ENCODE measurements around the gene SIPA1L3.

The SIPA1L3 gene

DNA sequence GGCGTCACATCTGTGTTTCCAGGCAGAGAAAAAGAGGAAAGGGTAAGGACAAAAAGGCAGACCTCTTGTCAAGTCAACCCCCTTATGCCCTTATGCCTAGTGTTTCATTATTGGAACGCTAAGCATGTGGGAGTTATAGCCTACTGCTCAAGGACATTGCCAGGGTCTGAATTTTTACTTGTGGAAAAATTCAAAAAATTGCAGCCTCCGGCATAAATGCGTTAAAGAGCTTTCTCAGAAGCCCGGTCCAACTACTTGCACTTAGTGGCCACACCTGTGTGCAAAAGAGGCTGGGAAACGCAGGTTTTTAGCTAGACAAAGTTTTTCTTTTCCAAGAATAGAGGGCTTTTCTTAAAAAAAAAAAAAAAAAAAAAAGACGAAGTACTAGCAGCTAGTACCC is 177.2 kb downstream of the SIPA1L3 start:
- Histone ChIP-seq H3K9me3 (no peaks in the 10 kb centered on the region), H3K27ac (no peak overlapping the region), H3K4me1 (ENCODE audit: control insufficient read depth in 1 of 2, insufficient read depth in 1 of 2, low read depth in 1 of 2, low read length in 1 of 2) (no peaks in the 10 kb centered on the region), H3K4me3 (ENCODE audit: low read depth in 1 of 2, low read length in 1 of 2) (no peak overlapping the region), H3K36me3 (peaks cover 32% of the 10 kb centered on the region), H3K27me3 (no peaks in the 10 kb centered on the region)
- TF ChIP-seq, protein P1, sequence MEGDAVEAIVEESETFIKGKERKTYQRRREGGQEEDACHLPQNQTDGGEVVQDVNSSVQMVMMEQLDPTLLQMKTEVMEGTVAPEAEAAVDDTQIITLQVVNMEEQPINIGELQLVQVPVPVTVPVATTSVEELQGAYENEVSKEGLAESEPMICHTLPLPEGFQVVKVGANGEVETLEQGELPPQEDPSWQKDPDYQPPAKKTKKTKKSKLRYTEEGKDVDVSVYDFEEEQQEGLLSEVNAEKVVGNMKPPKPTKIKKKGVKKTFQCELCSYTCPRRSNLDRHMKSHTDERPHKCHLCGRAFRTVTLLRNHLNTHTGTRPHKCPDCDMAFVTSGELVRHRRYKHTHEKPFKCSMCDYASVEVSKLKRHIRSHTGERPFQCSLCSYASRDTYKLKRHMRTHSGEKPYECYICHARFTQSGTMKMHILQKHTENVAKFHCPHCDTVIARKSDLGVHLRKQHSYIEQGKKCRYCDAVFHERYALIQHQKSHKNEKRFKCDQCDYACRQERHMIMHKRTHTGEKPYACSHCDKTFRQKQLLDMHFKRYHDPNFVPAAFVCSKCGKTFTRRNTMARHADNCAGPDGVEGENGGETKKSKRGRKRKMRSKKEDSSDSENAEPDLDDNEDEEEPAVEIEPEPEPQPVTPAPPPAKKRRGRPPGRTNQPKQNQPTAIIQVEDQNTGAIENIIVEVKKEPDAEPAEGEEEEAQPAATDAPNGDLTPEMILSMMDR (IDR thresholded peaks at IDR 0.05): no peak

DNA sequence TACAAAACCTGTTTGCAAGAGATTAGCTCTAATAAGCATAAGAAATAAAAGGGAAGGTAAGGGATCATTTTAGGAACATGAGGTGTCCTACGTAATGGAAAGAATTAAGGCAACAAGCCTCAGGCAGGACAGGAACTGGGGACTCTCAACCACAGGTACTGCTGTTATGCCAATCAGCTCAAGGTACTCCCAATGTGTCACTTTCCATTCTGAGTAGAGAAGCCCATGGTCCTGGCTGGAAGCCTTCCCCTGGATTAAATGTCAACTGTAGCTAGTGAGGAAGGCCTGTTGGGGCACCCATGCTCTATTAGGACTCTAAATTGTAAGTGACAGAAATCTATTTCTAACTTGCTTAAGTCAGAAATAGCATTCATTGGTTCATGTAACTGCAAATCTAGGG is 182.4 kb downstream of the SIPA1L3 start:
- H3K4me3 ChIP-seq (ENCODE audit: low read depth in 1 of 2, low read length in 1 of 2): no peak overlapping the region
- TF ChIP-seq, protein P1 (IDR thresholded peaks at IDR 0.05): no peak

DNA sequence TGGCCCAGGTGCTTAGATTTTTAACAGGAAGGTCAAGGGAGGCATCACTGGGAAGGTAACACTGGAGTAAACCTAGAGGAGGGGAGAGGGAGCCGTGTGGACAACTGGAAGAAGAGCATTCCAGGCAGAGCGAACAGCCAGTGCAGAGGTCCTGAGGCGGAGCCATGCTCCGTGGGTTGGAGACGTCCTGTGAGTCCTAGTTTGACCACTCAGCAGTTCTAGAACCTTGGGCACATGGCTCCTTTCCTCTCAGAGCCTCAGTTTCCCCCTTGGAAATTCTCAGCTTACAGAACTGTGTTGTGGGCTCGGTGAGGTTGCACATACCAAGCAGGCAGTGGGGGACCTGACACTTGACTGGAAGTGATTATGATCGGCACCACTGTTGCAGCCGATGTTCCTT is 186.1 kb downstream of the SIPA1L3 start:
- no peak overlapping the region for H3K27ac ChIP-seq
- H3K27me3 ChIP-seq: no peaks in the 10 kb centered on the region
- H3K4me3 ChIP-seq (ENCODE audit: low read depth in 1 of 2, low read length in 1 of 2): no peak overlapping the region
- no peaks in the 10 kb centered on the region for H3K9me3 ChIP-seq
- peaks cover 21% of the 10 kb centered on the region for H3K36me3 ChIP-seq
- TF ChIP-seq, protein P1 (IDR thresholded peaks at IDR 0.05): no peak
- H3K4me1 ChIP-seq (ENCODE audit: control insufficient read depth in 1 of 2, insufficient read depth in 1 of 2, low read depth in 1 of 2, low read length in 1 of 2): no peaks in the 10 kb centered on the region

More for the DNA sequence above, 182.4 kb downstream of the SIPA1L3 start:
- Histone ChIP-seq H3K36me3 (peaks cover 21% of the 10 kb centered on the region), H3K9me3 (no peaks in the 10 kb centered on the region), H3K27me3 (no peaks in the 10 kb centered on the region), H3K27ac (no peak overlapping the region), H3K4me1 (ENCODE audit: control insufficient read depth in 1 of 2, insufficient read depth in 1 of 2, low read depth in 1 of 2, low read length in 1 of 2) (no peaks in the 10 kb centered on the region)

DNA sequence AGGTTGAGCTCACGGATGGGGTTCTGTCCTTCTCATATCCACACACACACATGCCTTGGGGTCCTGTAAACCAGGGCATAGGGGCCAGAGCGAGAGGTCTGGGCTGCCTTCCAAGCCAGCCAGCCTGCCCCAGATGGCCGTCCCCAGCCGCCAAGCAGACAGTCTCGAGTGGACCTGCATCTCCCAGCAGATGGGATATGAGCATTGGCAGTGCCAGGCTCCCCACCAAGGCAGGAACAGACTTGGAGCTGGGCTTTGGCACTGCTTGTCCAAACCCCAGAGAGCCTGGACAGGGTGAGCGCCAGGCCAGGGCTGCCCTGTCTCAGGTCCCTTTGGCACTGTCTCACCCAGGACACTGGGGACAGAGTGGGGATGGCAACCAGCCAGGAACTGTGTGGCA is 186.6 kb downstream of the SIPA1L3 start:
- no peaks in the 10 kb centered on the region for H3K27me3 ChIP-seq
- H3K27ac ChIP-seq: no peak overlapping the region
- peaks cover 18% of the 10 kb centered on the region for H3K36me3 ChIP-seq
- no peaks in the 10 kb centered on the region for H3K4me1 ChIP-seq (ENCODE audit: control insufficient read depth in 1 of 2, insufficient read depth in 1 of 2, low read depth in 1 of 2, low read length in 1 of 2)
- H3K9me3 ChIP-seq: no peaks in the 10 kb centered on the region
- no peak overlapping the region for H3K4me3 ChIP-seq (ENCODE audit: low read depth in 1 of 2, low read length in 1 of 2)
- TF ChIP-seq, protein P1 (IDR thresholded peaks at IDR 0.05): no peak

DNA sequence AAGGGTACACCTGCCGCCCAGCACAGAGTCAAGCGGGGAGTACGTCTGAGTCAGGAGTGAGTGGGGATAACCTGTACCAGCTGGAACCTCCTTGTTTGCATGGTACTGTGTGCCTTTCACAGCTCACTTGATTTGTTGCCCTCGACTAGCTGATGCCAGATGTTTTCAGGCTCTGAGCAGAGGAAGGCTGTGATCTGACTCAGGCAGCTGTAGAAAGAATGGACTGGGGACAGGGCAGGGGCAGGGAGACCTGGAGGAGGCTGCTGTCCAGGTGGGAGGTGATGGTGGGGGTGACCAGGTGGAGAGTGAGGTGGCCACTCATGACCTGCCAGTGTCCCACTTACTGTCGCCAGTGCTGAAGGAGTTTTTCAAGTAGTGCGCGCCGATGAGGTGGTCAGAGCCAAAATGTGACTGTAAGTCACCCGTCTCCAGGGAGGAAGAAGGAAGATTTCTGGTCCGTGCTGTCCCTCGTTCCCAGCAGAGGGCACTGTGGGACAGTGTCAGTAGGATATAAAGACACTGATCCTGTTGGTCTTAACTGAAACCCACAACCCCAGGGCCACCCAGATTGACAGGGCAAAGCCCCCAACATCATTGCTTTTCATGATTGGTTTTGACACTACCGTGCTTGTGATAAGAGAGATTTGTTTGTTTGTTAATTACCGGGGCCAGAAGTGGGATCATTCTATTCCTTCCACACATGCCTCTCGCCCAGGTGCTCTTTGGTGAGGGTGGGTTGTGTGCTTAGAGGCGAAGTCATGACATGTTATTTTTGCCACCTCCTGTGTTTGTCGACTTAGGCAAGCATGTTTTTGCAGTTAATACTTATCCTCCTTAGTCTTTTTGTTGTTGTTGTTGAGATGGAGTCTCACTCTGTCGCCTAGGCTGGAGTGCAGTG is 188.7 kb downstream of the SIPA1L3 start:
- TF ChIP-seq, protein P1 (IDR thresholded peaks at IDR 0.05): peak; percentile 25
- Histone ChIP-seq H3K27me3 (no peaks in the 10 kb centered on the region), H3K27ac (no peak overlapping the region), H3K4me3 (ENCODE audit: low read depth in 1 of 2, low read length in 1 of 2) (no peak overlapping the region), H3K36me3 (peaks cover 20% of the 10 kb centered on the region), H3K9me3 (no peaks in the 10 kb centered on the region), H3K4me1 (ENCODE audit: control insufficient read depth in 1 of 2, insufficient read depth in 1 of 2, low read depth in 1 of 2, low read length in 1 of 2) (no peaks in the 10 kb centered on the region)
